GM19455 (cell line): ENCODE data around the gene HEATR3.

ENCODE experiments used
- ATAC-seq: cut with Tn5 transposase; IDR thresholded peaks from one replicate; pipeline ENCODE4 v1.9.1; 2021; ENCODE audit not compliant: unreplicated experiment

HEATR3 gene

DNA sequence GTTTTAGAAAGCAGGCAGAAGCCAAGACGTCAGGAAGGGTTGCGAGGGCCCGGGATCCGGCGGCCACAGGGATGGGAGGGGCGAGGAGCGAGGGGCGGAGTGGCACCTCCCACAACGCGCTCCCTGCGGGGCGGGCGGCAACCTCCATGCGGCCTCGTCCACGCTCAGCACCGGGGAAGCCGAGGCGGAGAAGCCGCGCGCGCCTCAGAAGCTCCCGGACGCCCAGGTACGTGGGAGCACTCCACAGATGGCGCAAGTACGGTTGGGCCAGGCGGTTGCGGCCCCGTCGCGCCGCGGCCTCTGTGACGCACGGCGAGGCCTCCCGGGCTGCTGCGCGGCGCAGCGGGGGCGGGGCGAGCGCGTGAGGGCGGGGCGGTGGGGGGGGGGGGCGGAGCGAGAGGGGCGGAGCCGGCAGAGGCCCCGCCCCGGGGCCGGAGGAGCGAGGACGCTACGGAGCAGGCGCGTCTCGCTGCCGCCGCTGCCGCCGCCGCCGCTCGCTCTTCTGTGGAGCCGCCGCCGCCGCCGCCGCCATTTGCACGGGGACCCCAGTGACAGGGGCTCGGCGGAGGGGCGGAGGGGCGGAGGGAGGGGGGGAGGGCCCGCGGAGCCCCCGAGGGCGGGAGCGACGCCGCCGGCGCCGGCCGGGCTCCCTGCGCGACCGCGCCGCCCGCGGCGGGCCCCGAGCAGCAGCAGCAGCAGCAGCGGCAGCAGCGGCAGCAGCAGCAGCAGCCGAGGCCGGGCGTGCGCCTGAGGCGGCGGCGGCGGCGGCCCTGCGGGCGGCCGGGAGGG is 87.2 kb downstream of the HEATR3 start, which contains the start of gene TENT4B:
TSS of gene TENT4B (plus strand) at position 500 of the 789 bp plus-strand sequence. CDS start 316 bp downstream, outside the sequence.
- peak; percentile 79 for ATAC-seq

DNA sequence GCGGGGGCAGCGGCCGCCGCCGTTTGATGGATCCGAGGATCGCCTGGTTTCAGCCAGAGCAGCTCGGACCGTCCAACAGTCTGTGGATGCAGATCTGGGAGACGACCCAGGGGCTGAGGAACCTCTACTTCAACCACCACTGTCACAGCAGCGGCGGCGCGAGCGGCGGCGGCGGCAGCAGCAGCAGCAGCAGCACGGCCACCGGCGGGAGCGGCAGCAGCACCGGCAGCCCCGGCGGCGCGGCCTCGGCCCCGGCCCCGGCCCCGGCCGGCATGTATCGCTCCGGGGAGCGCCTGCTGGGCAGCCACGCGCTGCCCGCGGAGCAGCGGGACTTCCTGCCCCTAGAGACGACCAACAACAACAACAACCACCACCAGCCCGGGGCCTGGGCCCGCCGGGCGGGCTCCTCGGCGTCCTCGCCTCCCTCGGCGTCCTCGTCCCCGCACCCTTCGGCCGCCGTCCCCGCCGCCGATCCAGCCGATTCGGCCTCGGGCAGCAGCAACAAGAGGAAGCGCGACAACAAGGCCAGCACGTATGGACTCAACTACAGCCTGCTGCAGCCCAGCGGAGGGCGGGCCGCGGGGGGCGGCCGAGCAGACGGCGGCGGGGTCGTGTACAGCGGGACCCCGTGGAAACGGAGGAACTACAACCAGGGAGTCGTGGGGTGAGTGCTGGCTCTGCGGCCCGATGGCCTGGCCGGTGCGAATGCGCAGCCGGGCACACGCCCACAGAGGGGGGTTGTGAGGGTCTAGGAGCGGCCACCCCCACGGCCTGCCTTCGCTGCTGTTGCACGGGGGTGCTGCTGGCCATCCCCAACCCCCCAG is 88.0 kb downstream of the HEATR3 start:
- ATAC-seq: peak; percentile 15

DNA sequence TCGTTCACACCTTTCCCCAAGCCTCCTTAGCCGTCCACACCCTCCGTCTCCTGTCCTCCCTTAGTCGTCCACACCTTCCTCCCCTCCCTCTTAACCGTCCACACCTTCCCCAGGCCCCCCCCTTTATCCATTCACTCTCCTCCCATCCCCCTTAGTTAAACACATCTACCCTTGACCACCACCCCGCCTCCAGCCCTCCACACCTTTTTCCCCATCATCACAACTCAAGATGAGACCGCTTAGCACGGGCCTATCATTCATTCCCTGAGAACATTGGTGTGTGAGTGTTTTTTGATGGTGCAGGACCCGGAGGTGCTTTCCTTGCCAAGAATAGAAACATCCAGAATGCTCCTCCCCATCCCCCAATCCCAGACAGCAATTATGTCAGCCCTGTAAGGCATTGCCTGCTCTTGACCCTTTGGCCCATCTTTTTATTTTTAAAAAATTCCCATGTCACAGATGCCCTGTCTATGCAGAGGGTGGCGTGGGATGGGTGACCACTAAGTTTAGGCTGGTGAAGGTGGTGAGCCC is 88.7 kb downstream of the HEATR3 start:
- ATAC-seq: no peak

DNA sequence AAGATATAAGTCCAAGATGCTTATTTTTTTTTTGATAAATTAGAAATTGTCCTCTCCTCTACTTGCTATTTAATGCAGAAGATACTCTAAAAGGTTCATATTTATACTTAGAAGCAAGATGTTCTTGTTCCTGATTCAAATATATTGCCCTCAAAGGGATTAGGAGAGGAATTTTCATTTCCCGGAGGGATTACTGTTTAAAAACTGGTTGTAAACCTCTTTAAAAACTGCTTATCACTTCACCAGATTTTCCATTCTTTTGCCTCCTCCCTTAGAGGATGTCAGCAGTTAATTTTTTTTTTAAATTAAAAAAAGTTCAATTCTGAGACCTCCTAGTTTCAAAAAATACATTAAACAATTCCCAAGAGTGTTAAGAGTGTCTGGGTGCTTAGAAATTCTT is 90.2 kb downstream of the HEATR3 start:
- ATAC-seq: no peak
